CD14-positive monocyte (primary cell): Measurements from ENCODE around the gene LTBP2. TPM values are rescaled to one million over a fixed set of nuclear protein-coding genes. Genes with fewer than 3 reads are reported as not detected.

Experiments used
- DNase-seq, 3 donors: peaks; one replicate each; pipeline ENCODE4 v3.0.0-alpha.2; 2011 to 2022
- H2AFZ ChIP-seq: 2 replicates; pipeline ENCODE4 v1.6.0; 2012; ENCODE audit warnings: mild to moderate bottlenecking, low read depth, low read length, inconsistent platforms; ENCODE audit not compliant: insufficient read depth, poor library complexity, severe bottlenecking
- H3K27ac ChIP-seq, 2 donors: 1 replicate in 1 of 2; 2 replicates in 1 of 2; pipeline ENCODE4 v1.5.1; 2012 to 2013; ENCODE audit warnings: low read length in 2 of 2, control low read depth in 1 of 2, inconsistent platforms in 1 of 2, low read depth in 1 of 2, mild to moderate bottlenecking in 1 of 2
- H3K27me3 ChIP-seq, 2 donors: one replicate each; pipeline versions ENCODE4 v1.6.0 to v1.6.1; 2011 to 2013; ENCODE audit warnings: low read length in 2 of 2; ENCODE audit not compliant: control insufficient read depth in 2 of 2, insufficient read depth in 2 of 2
- H3K36me3 ChIP-seq, 2 donors: replicated peaks in 1 of 2; 1 replicate in 1 of 2; 2 replicates in 1 of 2; pipeline versions ENCODE4 v1.5.1 to v1.6.1; 2012 to 2013; ENCODE audit warnings: low read length in 2 of 2, control low read depth in 1 of 2, inconsistent platforms in 1 of 2, mild to moderate bottlenecking in 1 of 2; ENCODE audit not compliant: insufficient read depth in 2 of 2, control insufficient read depth in 1 of 2
- H3K4me1 ChIP-seq, 2 donors: 1 replicate in 1 of 2; 2 replicates in 1 of 2; pipeline versions ENCODE4 v1.5.1 to v1.6.1; 2012 to 2013; ENCODE audit warnings: low read length in 2 of 2, control low read depth in 1 of 2, inconsistent platforms in 1 of 2, mild to moderate bottlenecking in 1 of 2, moderate library complexity in 1 of 2; ENCODE audit not compliant: insufficient read depth in 2 of 2, control insufficient read depth in 1 of 2
- H3K4me2 ChIP-seq: replicated peaks from 2 replicates; pipeline ENCODE3; 2012; ENCODE audit warnings: low read length, moderate library complexity, mild to moderate bottlenecking; ENCODE audit not compliant: poor library complexity, severe bottlenecking; ENCODE audit errors: extremely low read depth
- H3K4me3 ChIP-seq, 3 experiments: fragments of 200-600 bp in 1 of 3; sonication (generic) in 1 of 3; replicated peaks in 1 of 3; 1 replicate in 2 of 3; 2 replicates in 1 of 3; pipeline ENCODE4 v1.5.1; 2011 to 2013; ENCODE audit warnings: low read length in 3 of 3, mild to moderate bottlenecking in 3 of 3, control low read depth in 2 of 3, low read depth in 2 of 3, inconsistent platforms in 1 of 3, moderate library complexity in 1 of 3
- H3K79me2 ChIP-seq: 2 replicates; pipeline ENCODE4 v1.6.0; 2012; ENCODE audit warnings: mild to moderate bottlenecking, control low read depth, inconsistent platforms, low read length, moderate library complexity; ENCODE audit not compliant: insufficient read depth
- H3K9ac ChIP-seq: 2 replicates; pipeline ENCODE4 v1.6.0; 2017; ENCODE audit warnings: low read length, mild to moderate bottlenecking; ENCODE audit not compliant: insufficient read depth, poor library complexity, severe bottlenecking
- H3K9me3 ChIP-seq, 2 donors: replicated peaks in 1 of 2; 1 replicate in 1 of 2; 2 replicates in 1 of 2; pipeline versions ENCODE4 v1.5.1 to v1.6.1; 2012 to 2013; ENCODE audit warnings: low read length in 2 of 2, control low read depth in 1 of 2; ENCODE audit not compliant: control insufficient read depth in 1 of 2, insufficient read depth in 1 of 2
- H4K20me1 ChIP-seq: 2 replicates; pipeline ENCODE4 v1.6.0; 2012; ENCODE audit warnings: mild to moderate bottlenecking, low read length, control low read depth, moderate library complexity; ENCODE audit not compliant: insufficient read depth
- H3K27ac Mint-ChIP-seq, 7 donors: one replicate each; pipeline ENCODE4 v1.8.0; 2020; ENCODE audit warnings: mild to moderate bottlenecking in 7 of 7, mixed read lengths in 7 of 7, moderate library complexity in 6 of 7, inconsistent platforms in 2 of 7
- H3K27me3 Mint-ChIP-seq, 3 donors: one replicate each; pipeline ENCODE4 v1.8.0; 2021 to 2022; ENCODE audit warnings: low read depth in 3 of 3, mild to moderate bottlenecking in 3 of 3, mixed read lengths in 3 of 3, moderate library complexity in 3 of 3, inconsistent platforms in 1 of 3
- H3K36me3 Mint-ChIP-seq, 2 donors: one replicate each; pipeline ENCODE4 v1.8.0; 2020; ENCODE audit warnings: mixed read lengths in 2 of 2, inconsistent platforms in 1 of 2, mild to moderate bottlenecking in 1 of 2
- H3K4me1 Mint-ChIP-seq: one replicate; pipeline ENCODE4 v1.8.0; 2020; ENCODE audit warnings: mild to moderate bottlenecking, mixed read lengths
- H3K4me3 Mint-ChIP-seq, 2 donors: one replicate each; pipeline ENCODE4 v1.8.0; 2020; ENCODE audit warnings: mild to moderate bottlenecking in 2 of 2, mixed read lengths in 2 of 2, moderate library complexity in 1 of 2
- H3K9me3 Mint-ChIP-seq, 7 donors: one replicate each; pipeline ENCODE4 v1.8.0; 2020 to 2022; ENCODE audit warnings: mixed read lengths in 7 of 7, mild to moderate bottlenecking in 6 of 7, moderate library complexity in 6 of 7, inconsistent platforms in 2 of 7
- CTCF ChIP-seq: fragments of 200-600 bp; IDR thresholded peaks from one replicate; pipeline ENCODE4 v1.8.0; 2022; ENCODE audit warnings: antibody characterized with exemption, mild to moderate bottlenecking
- WGBS: methylation state at CpG from one replicate; pipeline ENCODE4 v1.1.5; 2013; ENCODE audit warnings: missing lambda C conversion rate; ENCODE audit not compliant: insufficient coverage; 5-methylcytosine and 5-hydroxymethylcytosine counted together
- intact Hi-C, 2 donors: fragments of 100-400 bp; cut with micrococcal nuclease; formaldehyde crosslinking; loops; one replicate each; pipeline versions ENCODE4 v1.15.0 to v1.15.1; 2023
- polyA plus RNA-seq, 3 donors: library from polyadenylated mRNA; depleted of rRNA in 1 of 3; unstranded in 2 of 3; stranded (reverse) in 1 of 3; fragments of 300-500 nt in 2 of 3; fragments of >200 nt in 1 of 3; fragmentation: Illumina TruSeq in 2 of 3; gene quantifications; 1 replicate in 2 of 3; 2 replicates in 1 of 3; pipeline ENCODE4 v1.2.3, GENCODE V29; 2012 to 2021

Gene LTBP2
- polyA plus RNA-seq, 3 donors: 0.04 to 0.24 (median 0.11) TPM

GRCh38 chr14:74599321-74599761 is 12.7 kb downstream of the LTBP2 start:
- H3K27me3 Mint-ChIP-seq: peaks cover 0 to 2% (median 0%) of the 10 kb centered on the region in 3 donors
- 93% methylated on average over 4 of the region's 9 CpGs for WGBS
- no peak overlapping the region for H2AFZ ChIP-seq
- no peaks in the 10 kb centered on the region for H3K36me3 Mint-ChIP-seq
- intact Hi-C loops: no loop called here
- H3K27ac Mint-ChIP-seq: no peak overlapping the region
- H3K4me1 ChIP-seq: no peaks in the 10 kb centered on the region
- no peak overlapping the region for H3K4me3 ChIP-seq
- H3K9ac ChIP-seq: no peak overlapping the region
- H3K4me3 Mint-ChIP-seq: no peak overlapping the region
- H3K4me2 ChIP-seq: no peak overlapping the region
- H3K4me1 Mint-ChIP-seq: no peaks in the 10 kb centered on the region
- no peak for DNase-seq
- H4K20me1 ChIP-seq: no peaks in the 10 kb centered on the region
- TF ChIP-seq CTCF: no peak
- H3K9me3 Mint-ChIP-seq: no peaks in the 10 kb centered on the region
- H3K79me2 ChIP-seq: no peaks in the 10 kb centered on the region
- H3K27ac ChIP-seq: no peak overlapping the region
- H3K36me3 ChIP-seq: no peaks in the 10 kb centered on the region
- no peaks in the 10 kb centered on the region for H3K27me3 ChIP-seq
- no peaks in the 10 kb centered on the region for H3K9me3 ChIP-seq

GRCh38 chr14:74596741-74597450 is 15.1 kb downstream of the LTBP2 start:
- no peaks in the 10 kb centered on the region for H3K36me3 Mint-ChIP-seq
- Histone ChIP-seq H4K20me1 (no peaks in the 10 kb centered on the region), H3K27me3 (no peaks in the 10 kb centered on the region), H3K4me3 (no peak overlapping the region), H3K27ac (no peak overlapping the region), H2AFZ (no peak overlapping the region), H3K9me3 (no peaks in the 10 kb centered on the region), H3K9ac (no peak overlapping the region), H3K4me1 (peaks cover 17 to 20% of the 10 kb centered on the region in 2 donors), H3K4me2 (no peak overlapping the region), H3K36me3 (no peaks in the 10 kb centered on the region), H3K79me2 (no peaks in the 10 kb centered on the region)
- peaks cover 16% of the 10 kb centered on the region for H3K4me1 Mint-ChIP-seq
- TF ChIP-seq CTCF: no peak
- H3K27ac Mint-ChIP-seq: peak overlapping the region in 3 of 7 donors; percentile 6 to 66 (median 46)
- 82% methylated on average over 9 of the region's 12 CpGs for WGBS
- H3K4me3 Mint-ChIP-seq: no peak overlapping the region
- intact Hi-C loops: no loop called here
- H3K27me3 Mint-ChIP-seq: peaks cover 0 to 3% (median 2%) of the 10 kb centered on the region in 3 donors
- H3K9me3 Mint-ChIP-seq: no peaks in the 10 kb centered on the region
- DNase-seq: no peak
